Muscle layer of duodenum (tissue), 2 donors: ENCODE results near the gene FRK.
"Not testable (repeated sequence)": the region's sequence is repeated elsewhere in the genome, so short reads cannot be mapped to it uniquely, and the experiment has no call there.

Experiments used
- H3K27ac ChIP-seq: one replicate; pipeline ENCODE4 v1.7.0; 2013; ENCODE audit warnings: mild to moderate bottlenecking, low read length
- H3K27me3 ChIP-seq: one replicate; pipeline ENCODE4 v1.7.0; 2013; ENCODE audit warnings: low read depth, mild to moderate bottlenecking, control low read depth, low read length
- H3K36me3 ChIP-seq, 2 donors: one replicate each; pipeline ENCODE4 v1.7.0; 2013; ENCODE audit warnings: low read length in 2 of 2, control low read depth in 1 of 2, mild to moderate bottlenecking in 1 of 2; ENCODE audit not compliant: insufficient read depth in 2 of 2, control insufficient read depth in 1 of 2
- H3K4me1 ChIP-seq, 2 donors: one replicate each; pipeline ENCODE4 v1.7.0; 2013; ENCODE audit warnings: low read length in 2 of 2, mild to moderate bottlenecking in 2 of 2, control low read depth in 1 of 2, moderate library complexity in 1 of 2; ENCODE audit not compliant: insufficient read depth in 2 of 2, control insufficient read depth in 1 of 2
- H3K4me3 ChIP-seq, 2 donors: one replicate each; pipeline ENCODE4 v1.7.0; 2013; ENCODE audit warnings: low read length in 2 of 2, low read depth in 1 of 2, mild to moderate bottlenecking in 1 of 2
- H3K9me3 ChIP-seq, 2 donors: one replicate each; pipeline ENCODE4 v1.7.0; 2013; ENCODE audit warnings: low read length in 2 of 2, control low read depth in 1 of 2, mild to moderate bottlenecking in 1 of 2; ENCODE audit not compliant: control insufficient read depth in 1 of 2
- donor health status: healthy.

FRK gene

GRCh38 chr6:115934829-115935228 is 125.9 kb downstream of the FRK start:
- H3K4me1 ChIP-seq, result no peaks in the 10 kb centered on the region
- no peaks in the 10 kb centered on the region for H3K36me3 ChIP-seq
- peaks cover 0 to 3% of the 10 kb centered on the region in 2 donors for H3K9me3 ChIP-seq
- no peaks in the 10 kb centered on the region for H3K27me3 ChIP-seq
- H3K27ac ChIP-seq, result no peak overlapping the region
- no peak overlapping the region for H3K4me3 ChIP-seq

DNA sequence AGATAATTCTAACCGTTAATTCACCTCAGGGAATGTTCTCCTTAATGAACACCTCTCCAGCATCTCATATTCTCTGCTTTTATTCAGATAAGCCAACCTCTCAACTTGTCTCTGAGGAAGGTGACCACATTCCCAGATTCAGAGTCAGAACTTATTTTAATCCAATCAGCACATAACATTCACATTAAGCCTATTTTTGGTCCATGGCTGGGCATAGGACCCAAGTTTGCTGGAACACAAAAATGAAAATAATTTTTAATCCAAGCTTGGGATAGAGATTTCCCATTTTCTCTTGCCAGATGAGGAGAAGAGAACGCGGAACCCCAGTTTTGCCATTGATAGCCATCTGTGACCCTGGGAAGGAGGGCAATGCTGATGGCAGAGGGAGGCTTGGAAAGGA is 126.5 kb downstream of the FRK start:
- H3K4me1 ChIP-seq, result no peaks in the 10 kb centered on the region
- no peaks in the 10 kb centered on the region for H3K9me3 ChIP-seq
- no peaks in the 10 kb centered on the region for H3K27me3 ChIP-seq
- no peaks in the 10 kb centered on the region for H3K36me3 ChIP-seq
- no peak overlapping the region for H3K4me3 ChIP-seq
- H3K27ac ChIP-seq, result no peak overlapping the region

GRCh38 chr6:115932481-115932880 is 128.2 kb downstream of the FRK start:
- Histone ChIP-seq H3K9me3 (no peaks in the 10 kb centered on the region), H3K36me3 (no peaks in the 10 kb centered on the region), H3K4me3 (no peak overlapping the region), H3K27me3 (no peaks in the 10 kb centered on the region), H3K4me1 (no peaks in the 10 kb centered on the region), H3K27ac (no peak overlapping the region)

DNA sequence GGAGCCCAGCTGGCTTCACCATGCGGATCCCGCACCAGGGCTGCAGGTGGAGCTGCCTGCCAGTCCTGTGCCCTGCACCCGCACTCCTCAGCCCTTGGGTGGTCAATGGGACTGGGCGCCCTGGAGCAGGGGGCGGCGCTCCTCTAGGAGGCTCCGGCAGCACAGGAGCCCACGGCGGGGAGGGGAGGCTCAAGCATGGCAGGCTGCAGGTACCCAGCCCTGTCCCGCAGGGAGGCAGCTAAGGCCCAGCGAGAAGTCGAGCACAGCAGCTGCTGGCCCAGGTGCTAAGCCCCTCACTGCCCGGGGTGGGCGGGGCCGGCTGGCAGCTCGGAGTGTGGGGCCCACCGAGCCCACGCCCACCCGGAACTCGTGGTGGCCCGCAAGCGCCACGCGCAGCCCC is 132.7 kb downstream of the FRK start:
- not testable (repeated sequence) for H3K36me3 ChIP-seq, H3K4me3 ChIP-seq, H3K9me3 ChIP-seq, H3K27me3 ChIP-seq, H3K27ac ChIP-seq, H3K4me1 ChIP-seq

- H3K9me3 ChIP-seq, result no peaks in the 10 kb centered on the region
- no peak overlapping the region for H3K27ac ChIP-seq
- H3K36me3 ChIP-seq, result no peaks in the 10 kb centered on the region
- no peaks in the 10 kb centered on the region for H3K27me3 ChIP-seq
- no peak overlapping the region for H3K4me3 ChIP-seq
- H3K4me1 ChIP-seq, result no peaks in the 10 kb centered on the region
Observed at GRCh38 chr6:115922971-115923370, 137.7 kb downstream of the FRK start.

GRCh38 chr6:115914098-115914497 is 146.6 kb downstream of the FRK start:
- Histone ChIP-seq H3K27ac (no peak overlapping the region), H3K27me3 (no peaks in the 10 kb centered on the region), H3K4me3 (no peak overlapping the region), H3K36me3 (no peaks in the 10 kb centered on the region), H3K4me1 (no peaks in the 10 kb centered on the region), H3K9me3 (no peaks in the 10 kb centered on the region)

GRCh38 chr6:115909923-115910546 is 150.7 kb downstream of the FRK start:
- Histone ChIP-seq H3K27me3 (no peaks in the 10 kb centered on the region), H3K36me3 (no peaks in the 10 kb centered on the region), H3K4me1 (no peaks in the 10 kb centered on the region), H3K27ac (no peak overlapping the region), H3K9me3 (no peaks in the 10 kb centered on the region), H3K4me3 (no peak overlapping the region)

- H3K4me1 ChIP-seq, result no peaks in the 10 kb centered on the region
- H3K4me3 ChIP-seq, result no peak overlapping the region
- H3K27me3 ChIP-seq, result no peaks in the 10 kb centered on the region
- no peaks in the 10 kb centered on the region for H3K36me3 ChIP-seq
- H3K27ac ChIP-seq, result no peak overlapping the region
- H3K9me3 ChIP-seq, result no peaks in the 10 kb centered on the region
Observed at GRCh38 chr6:115908906-115909559, 151.7 kb downstream of the FRK start.

- no peak overlapping the region for H3K4me3 ChIP-seq
- no peaks in the 10 kb centered on the region for H3K4me1 ChIP-seq
- no peaks in the 10 kb centered on the region for H3K27me3 ChIP-seq
- no peaks in the 10 kb centered on the region for H3K36me3 ChIP-seq
- H3K9me3 ChIP-seq, result no peaks in the 10 kb centered on the region
- H3K27ac ChIP-seq, result no peak overlapping the region
Observed at GRCh38 chr6:115905471-115905870, 155.2 kb downstream of the FRK start.

DNA sequence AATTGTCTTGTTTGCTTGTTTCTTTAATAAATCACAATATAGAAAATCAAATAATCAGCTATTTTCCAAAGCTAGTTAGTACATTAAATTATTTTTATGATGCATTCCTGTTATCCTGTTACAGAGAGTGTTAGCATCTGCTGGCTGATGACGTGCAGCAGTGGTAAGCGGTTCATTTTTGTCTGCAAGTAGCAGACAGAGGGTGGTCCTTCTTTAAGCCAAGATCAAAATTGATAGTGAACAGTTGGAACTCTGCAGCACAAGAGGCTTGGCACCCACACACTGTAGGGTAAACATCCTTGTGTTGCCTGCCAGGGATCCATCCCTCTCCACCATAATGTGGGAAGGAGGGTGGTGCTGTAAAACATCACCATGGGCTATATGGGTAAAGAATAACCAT is 158.3 kb downstream of the FRK start:
- no peaks in the 10 kb centered on the region for H3K4me1 ChIP-seq
- H3K9me3 ChIP-seq, result no peaks in the 10 kb centered on the region
- no peaks in the 10 kb centered on the region for H3K27me3 ChIP-seq
- H3K36me3 ChIP-seq, result no peaks in the 10 kb centered on the region
- no peak overlapping the region for H3K27ac ChIP-seq
- H3K4me3 ChIP-seq, result no peak overlapping the region

DNA sequence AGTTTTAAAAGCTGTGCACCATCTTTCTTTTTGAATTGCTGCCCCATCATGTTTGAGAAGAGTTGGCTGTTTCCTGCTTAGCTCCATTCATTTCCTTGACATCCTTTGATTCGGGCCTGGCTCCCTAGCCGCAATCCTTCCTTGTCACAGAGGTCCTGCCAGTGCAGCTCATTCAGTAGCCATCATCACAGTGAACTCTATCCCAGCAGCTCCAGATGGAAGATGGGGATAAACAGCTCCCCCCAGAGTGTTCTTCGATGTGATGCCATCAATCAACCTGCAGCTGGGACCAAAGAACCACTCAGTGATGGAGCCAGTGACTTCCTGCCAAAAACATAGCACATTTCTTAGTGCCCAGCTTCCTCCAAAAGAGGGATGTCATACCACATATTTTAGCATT is 158.8 kb downstream of the FRK start:
- Histone ChIP-seq H3K4me3 (no peak overlapping the region), H3K36me3 (no peaks in the 10 kb centered on the region), H3K4me1 (no peaks in the 10 kb centered on the region), H3K9me3 (no peaks in the 10 kb centered on the region), H3K27ac (no peak overlapping the region), H3K27me3 (no peaks in the 10 kb centered on the region)

GRCh38 chr6:115899730-115900282 is 160.9 kb downstream of the FRK start:
- H3K4me3 ChIP-seq, result no peak overlapping the region
- H3K27me3 ChIP-seq, result no peaks in the 10 kb centered on the region
- H3K4me1 ChIP-seq, result no peaks in the 10 kb centered on the region
- H3K27ac ChIP-seq, result no peak overlapping the region
- no peaks in the 10 kb centered on the region for H3K9me3 ChIP-seq
- H3K36me3 ChIP-seq, result no peaks in the 10 kb centered on the region
